Activated CD4-positive, alpha-beta T cell treated with anti-CD3 and anti-CD28 coated beads for 4 hours (primary cell): Measurements from ENCODE around the gene KSR1.

Source experiments
- DNase-seq, 2 donors: peaks; one replicate each; pipeline ENCODE4 v3.0.0-alpha.2; 2020

KSR1 gene

DNA sequence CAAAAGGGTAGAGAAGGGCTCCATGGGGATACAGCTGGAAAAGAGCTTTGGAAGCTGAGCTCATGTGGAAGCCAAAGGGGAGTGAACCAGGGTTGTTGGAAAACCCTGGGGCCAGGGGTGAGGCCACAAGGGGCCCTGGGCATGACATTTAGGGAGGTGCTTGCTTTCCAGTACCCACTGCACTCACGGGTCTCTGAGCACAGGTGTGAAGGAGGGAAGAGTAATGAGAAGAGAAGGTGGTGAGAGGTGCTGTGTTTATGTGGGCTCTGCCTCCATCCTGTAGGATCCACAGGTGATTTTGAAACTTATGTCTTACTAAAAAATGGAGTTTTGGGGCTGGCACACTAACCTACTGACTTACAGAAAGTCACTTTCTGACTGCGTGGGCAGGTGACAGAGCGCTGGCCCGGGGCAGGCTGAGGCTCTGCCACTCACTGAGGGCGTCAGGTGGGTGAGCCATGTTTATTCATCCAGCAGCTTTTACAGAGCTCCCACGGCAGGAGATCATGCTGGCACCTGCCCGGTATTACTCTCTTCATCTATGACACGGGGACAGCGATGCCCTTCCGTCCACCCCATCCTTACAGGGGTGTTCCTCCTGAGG lies 18.9 kb downstream of the KSR1 start:
- DNase-seq, result peak; percentile 56 to 70

DNA sequence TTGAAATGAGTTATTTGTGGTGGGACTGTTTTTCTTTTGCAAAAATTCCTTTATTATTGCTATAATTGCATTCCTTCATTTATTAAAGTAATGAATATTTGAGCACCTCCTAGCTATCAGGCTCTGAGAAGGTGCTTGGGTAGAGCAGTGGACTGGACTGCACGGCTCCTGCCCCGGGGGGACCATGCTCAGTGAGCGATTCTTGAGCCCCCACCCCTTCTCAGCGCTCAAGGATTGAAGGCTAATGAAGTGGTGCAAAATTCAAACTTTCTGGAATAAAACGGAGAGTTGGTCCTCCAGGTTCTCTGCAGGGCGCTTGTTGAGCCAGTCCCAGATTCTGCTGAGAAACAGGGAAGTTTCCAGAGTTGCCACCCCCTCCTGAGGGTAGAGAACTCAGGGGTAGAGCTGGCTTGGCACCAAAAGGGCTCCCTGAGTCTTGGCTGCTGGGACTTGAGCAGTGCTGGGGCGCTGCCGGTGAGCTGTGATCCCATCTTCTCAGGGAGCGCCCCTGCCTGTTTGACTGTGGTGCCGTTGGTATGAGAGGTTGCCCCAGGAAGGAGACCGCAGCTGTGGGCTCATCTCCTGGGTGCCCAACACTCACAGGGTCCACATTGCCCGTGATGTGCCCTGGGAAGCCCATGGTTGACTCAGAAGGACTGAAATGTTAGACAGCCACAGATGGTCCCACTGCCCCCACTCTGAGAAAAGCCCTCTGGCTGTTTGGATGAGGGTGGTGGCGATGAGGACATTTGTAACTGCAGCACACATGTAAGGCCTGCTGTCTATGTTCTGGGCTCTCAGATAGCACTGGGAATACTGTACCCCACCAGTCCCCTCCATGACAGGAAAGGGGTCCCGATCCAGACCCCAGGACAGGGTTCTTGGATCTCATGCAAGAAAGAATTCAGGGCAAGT lies 20.0 kb downstream of the KSR1 start:
- DNase-seq, result no peak

- DNase-seq, result no peak
Measured at GRCh38 chr17:27477050-27477888, 21.0 kb downstream of the KSR1 start.

DNA sequence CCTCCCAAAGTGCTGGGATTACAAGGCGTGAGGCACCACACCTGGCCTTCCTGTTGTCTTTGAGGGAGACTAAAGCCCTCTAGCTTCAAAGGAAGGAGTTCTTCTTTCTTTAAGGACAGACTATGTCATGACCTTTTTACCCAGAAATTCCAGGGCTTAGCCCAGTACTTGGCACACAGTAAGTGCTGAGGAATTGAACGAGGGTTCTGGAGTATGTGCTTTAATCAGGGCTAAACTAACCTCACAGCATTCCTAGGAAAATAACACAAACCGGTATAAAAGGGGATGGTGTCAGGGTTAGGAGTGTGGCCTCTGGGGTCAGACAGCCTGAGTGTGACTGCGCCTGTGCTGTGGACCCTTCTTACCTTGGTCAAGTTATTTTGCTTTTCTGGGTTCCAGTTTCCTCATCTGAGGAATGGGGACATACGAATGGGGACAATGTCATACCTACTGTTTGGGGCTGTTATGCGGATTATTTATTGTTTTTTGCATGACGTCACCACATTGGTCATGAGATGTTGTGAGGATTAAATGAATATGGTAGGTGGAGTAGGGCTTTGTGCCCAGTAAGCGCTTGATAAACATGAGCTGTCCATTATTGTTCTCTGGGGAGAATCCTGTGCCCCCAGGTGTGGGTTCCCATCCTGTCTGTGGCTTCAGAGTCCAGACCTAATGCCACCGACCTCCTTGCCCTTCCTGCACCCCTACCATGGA lies 21.9 kb downstream of the KSR1 start:
- no peak for DNase-seq

GRCh38 chr17:27478901-27479538 lies 22.8 kb downstream of the KSR1 start:
- no peak for DNase-seq

DNA sequence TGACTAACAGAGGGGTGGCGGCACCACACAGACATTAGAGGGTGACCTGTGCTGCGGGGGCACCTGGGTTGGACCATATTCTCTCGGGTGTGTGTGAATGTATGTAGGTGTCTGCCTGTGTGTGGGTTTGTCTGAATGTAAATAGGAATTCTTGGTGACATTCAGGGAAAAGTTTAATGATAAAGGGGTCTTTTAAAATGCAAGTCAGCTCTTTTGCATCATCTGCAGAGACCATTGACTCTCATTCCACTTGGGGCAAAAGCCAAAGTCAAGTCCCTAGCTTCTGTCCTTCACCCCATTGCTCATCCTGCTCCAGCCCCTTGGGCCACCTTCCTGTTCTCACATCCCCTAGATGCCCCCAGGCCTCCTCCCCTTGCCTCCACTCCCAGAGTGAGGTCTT lies 23.6 kb downstream of the KSR1 start:
- no peak for DNase-seq

DNA sequence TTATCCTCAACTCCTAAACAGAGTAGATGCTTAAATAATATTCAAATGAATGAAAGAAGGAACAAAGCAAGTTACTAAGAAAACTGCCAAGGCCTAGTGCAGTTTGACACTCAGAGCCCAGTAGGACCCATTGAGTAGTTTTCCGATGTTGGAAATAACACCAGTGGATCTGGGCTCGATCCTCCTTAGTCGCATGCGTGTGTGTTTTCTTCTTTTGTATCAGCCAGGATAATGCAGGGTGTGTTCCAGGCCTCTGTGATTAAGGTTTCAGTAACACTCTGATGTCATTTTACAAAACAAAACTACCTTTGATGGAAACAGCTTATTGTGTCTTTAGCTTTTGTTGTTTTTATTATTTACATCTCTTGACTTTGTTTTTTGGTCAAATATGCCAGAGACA lies 24.5 kb downstream of the KSR1 start:
- no peak for DNase-seq

GRCh38 chr17:27481327-27481726 lies 25.1 kb downstream of the KSR1 start:
- DNase-seq, result peak; percentile 28 to 36

- DNase-seq, result no peak
Measured at GRCh38 chr17:27485125-27485524, 28.9 kb downstream of the KSR1 start.

- no peak for DNase-seq
Measured at GRCh38 chr17:27485716-27486495, 29.7 kb downstream of the KSR1 start.

DNA sequence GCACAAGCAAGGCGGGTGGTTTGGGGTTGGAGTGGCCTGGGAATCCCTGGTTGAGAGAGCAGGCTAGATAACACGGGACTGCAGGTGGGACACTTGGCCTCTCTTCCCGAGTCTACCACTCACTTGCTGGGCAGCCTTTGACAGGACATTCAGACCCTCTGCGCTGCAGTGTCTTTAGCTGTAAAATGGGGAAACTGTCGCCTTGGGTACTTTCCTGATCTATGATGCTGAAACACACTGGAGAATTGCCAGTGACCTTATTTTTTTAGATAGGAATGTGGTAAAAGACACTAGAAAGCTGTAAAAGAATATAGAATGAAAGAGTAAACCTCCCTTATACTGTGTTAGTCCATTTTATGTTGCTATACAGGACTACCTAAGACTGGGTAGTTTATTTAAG lies 30.5 kb downstream of the KSR1 start:
- no peak for DNase-seq

DNA sequence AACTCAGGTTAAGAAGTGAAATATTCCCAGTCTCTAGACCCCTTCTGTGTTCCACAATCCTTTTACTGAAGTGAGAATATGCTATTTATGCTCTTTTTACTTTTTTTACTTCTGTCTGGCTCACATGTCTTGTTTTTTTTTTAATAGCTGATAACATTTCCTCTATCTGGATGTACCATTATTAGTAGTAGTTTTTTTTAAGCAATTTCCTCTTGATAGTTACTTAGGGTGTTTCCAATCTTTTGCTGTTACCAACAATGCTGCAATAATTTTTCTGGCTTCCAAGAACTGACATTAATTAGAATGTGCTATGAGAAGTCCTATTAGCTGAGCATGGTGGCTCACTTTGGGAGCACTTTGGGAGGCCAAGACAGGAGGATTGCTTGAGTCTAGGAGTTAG lies 32.0 kb downstream of the KSR1 start:
- no peak for DNase-seq

DNA sequence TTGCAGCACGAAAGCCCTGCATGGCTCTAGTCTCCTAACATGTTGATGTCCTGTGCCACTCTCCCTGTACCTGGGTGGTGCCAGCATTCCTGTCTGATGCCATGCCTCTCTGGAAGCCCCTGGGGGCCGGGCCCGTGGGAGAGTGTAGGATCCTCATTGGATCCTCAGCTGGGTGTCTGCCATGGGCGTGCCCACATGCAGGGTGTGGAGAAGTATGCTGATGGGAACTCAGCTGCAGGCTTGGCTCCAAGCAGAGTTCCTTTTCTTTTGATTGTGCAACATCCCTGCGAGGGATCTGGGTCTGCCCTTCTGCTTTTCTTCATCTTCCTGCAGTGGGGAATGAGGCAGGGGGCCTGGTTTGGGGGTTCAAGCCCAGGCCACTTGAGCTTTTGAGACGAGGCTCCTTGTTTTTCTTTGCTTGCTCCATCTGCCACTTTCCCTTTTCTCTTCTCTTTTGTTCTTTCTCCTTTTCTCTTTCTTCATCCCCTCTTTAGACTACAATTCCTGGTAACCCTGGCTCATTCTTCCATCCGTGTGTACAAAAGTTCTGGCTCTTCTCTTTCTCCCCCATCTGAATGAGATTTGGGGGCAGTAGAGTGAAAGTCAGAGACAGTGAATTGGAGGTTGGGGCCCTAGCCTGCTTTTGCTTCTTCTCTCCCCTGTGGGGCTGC lies 32.9 kb downstream of the KSR1 start:
- DNase-seq, result no peak

DNA sequence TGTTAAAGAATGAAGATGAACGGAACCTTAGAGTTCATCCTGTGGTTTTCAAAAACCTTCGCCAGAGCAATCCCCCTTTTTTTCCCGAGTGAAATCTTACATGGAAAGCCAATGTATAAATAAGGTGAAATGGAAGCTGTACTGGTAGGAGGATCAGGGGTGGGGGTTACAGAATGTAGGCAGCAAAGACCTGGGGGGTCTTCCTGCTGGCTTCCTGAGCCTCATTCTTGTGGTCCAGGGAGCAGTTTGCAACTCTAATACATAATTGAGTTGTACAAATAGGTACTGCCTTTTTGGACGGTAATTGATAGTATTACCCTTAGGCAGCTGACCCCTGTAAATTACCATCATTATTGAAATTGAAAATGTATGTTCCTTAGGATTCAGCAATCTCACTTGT lies 34.1 kb downstream of the KSR1 start:
- DNase-seq, result no peak

- no peak for DNase-seq
Measured at GRCh38 chr17:27491713-27492190, 35.5 kb downstream of the KSR1 start.

DNA sequence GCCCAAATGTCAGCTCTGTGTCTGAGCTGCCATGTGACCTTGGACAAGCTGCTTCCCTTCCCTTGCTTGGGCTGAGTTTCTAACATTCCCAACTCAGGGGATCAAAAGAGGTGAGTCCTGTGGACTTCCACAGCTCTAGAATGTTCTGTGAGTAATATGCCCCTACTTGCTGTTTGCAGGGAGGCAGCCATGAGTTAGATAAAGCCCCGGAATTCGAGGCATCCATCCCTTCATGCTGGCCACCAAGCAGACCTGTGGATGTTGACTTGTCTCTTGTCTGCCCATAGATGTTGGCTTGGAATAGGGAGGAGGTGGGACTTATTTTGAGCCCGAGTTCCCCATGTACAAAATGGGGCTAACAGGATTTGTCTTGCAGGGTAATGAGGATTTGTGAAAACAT lies 36.2 kb downstream of the KSR1 start:
- no peak for DNase-seq

GRCh38 chr17:27493088-27493487 lies 36.8 kb downstream of the KSR1 start:
- no peak for DNase-seq

GRCh38 chr17:27494192-27495091 lies 38.2 kb downstream of the KSR1 start:
- DNase-seq, result no peak

DNA sequence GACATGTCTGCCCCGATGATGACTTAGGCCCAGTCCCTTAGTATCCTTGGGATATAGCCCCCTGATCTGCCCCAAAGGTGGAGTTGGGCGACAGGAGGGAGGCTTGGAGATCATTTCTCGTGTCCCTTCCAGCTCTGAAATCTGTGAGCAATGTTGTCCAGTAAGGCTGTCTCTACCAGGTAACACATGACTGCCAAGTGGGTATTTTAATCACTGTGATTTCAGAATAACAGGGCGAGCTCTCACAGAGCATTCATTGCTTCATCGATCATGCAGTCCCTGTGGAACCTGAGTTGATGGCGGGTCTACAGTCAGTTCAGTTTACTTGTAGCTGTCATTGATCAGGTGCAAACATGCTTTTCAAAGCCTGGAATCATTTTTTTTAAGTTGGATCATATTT lies 39.2 kb downstream of the KSR1 start:
- no peak for DNase-seq

DNA sequence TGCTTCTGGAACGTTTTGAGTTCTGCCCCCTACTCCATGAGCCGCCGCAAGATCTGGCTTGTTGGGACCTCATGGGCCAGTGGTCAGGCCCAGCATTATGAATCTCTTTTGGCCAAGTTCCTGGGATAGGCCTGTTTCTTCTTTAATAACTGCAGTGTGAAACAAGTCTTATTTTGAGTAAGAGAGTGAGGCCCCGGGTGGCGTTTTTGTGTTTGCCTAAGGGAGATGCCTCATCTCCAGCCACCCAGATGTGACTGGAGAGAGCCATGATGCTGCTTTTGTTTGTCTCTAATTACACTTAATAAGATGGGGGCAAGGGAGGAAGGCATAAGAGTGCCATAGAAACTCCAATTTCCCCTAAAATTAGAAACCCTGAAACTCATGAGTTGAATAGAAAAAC lies 39.8 kb downstream of the KSR1 start:
- DNase-seq, result no peak
